ENCODE measurements around the gene MAPK8IP1.

MAPK8IP1 gene

DNA sequence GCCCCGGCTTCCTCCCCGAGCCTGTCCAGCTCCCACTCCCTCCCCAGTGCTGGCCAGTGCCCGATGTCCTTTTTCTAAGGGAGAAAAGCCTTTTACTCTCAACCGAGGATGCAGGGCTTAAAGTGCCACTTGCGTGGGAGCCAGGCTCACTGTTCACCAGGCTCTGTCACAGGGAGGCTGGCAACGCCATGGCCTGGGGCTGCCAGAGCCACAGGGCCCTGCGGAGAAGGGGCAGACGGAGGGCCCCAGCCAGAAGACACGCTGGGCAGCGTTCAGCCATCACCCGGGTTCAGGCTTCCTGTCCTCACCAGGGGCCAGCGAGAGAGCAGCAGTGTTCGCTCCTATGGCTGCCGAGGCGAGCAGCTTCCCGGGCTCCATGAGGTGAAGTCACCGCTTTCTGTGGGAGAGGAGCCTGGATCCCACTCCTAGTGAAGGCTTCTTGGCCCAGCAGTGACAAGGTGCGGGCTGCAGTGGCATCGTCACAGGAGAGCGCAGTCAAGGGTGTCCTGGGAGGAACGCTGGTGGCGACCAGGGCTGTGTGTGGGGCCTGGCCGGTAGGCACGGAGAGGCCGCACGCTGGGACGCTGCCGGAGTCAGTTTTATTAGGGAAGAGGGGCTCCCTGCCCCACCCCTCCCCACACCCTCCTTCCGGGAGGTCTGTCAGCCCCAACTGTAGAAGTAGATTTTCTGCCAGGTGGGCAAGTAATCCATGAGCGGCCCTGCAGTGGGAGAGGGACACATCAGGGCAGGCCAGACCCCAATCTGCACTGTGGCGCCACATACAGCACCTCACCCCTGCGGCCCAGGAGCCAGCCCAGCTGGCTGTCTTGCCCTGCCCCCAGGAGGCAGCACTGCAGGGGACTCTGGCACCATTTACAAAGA, 24.4 kb downstream of the MAPK8IP1 start:
- DNase-seq (ENCODE audit: low read depth): no peak

DNA sequence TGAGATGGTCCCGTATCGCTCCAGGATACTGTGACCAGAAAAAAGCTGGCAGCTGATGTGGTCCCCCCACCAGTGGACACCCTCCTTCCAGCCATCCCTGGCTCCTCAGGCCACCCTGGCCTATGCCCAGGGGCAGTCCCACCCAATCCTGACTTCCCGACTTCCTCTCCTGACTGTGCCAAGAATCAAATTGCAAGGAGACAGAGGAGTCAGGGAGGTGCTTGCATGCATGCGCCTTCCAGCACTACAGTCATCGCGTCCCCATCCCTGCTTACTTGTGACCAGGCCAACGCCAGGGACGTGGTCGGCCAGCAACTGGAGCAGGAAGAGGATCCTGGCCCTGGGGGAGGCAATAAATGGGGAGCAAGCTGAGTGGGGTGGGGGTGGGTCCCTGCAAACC, 25.2 kb downstream of the MAPK8IP1 start:
- no peak for DNase-seq (ENCODE audit: low read depth)

DNA sequence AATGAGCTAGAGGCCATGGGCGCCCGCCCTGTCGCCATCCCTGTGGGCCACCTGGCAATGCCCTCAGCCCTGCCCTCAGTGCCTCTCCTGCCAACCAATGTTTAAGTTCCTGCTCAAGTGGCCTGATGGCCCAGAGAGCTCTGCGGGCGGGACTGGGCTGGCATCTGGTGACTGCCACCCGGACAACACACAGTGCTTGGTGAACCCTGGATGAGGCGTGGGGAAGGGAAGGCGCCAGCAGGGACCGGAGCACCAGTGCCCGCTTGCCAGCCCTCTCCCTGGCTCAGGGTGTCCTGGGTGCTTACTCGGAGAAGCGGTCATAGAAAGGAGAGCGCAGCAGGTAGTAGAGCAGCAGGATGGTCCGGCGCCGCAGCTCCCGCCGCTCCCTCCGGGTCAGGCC, 28.1 kb downstream of the MAPK8IP1 start:
- no peak for DNase-seq (ENCODE audit: low read depth)

DNA sequence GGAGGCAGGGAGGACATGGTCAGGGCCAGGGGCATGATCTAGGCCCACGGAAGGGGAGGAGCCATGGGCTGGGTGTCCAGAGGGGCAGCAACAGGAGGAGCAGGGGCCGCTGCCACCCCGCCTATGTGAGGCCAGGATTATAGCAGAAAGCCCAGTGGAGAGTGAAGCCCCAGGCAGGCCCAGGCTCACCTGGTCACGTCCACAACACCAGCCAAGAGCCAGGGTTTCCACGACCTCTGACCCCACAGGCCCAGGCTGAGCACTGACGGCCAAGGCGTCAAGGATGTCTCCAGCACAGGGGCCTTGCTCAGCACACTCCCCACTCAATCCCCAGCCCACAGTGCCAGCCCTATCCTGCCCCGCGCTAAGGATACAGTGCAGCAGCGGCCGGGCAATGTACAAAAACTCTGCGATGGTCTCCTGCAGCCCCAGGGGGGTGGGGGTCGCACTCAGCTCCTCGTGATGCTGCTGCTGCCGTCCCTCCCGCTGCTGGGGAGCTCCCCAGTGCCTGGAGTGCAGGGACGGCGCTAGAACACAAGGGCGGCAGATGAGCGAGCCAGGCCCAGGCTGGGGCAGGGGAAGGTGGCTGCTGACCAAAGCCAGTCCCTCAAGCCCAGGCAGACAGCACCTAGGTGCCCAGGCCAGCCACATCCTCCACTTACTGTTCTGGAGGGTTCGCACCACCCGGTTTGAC, 28.6 kb downstream of the MAPK8IP1 start:
- no peak for DNase-seq (ENCODE audit: low read depth)

DNA sequence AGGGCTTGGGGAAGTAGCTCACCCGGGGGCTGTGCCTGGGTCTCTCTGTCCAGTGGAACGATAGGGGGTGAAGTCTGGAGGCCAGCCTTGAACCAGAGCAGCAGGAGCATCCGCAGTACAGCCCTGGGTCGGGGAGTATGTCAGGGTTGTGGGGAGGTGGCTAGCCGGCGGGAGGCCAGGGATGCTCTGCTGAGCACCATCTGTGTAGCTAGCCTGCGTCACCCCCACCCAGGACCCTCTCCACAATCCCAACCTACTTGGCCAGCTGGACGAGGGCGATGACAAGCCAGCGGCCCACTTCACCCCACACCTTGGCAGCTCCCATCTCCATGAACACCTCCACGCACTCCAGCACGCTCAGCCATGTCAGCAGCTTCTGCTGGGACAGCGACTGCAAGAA, 30.0 kb downstream of the MAPK8IP1 start:
- no peak for DNase-seq (ENCODE audit: low read depth)

DNA sequence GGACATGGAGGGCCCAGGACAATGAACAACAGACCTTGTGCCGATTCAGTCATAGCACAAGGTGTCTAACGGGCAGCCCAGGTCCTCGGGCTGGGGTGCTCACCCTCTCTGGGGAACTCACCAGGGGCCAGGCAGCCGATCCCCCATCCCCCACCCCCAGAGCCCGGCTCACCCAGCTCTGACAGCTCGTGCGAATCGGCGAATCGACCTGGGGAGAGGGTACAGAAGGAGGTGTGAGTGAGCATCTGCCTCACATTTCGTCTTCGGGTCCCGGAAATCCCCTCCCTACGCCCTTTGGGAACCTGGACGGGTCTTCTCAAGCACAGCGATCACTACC, 31.8 kb downstream of the MAPK8IP1 start:
- no peak for DNase-seq (ENCODE audit: low read depth)

DNA sequence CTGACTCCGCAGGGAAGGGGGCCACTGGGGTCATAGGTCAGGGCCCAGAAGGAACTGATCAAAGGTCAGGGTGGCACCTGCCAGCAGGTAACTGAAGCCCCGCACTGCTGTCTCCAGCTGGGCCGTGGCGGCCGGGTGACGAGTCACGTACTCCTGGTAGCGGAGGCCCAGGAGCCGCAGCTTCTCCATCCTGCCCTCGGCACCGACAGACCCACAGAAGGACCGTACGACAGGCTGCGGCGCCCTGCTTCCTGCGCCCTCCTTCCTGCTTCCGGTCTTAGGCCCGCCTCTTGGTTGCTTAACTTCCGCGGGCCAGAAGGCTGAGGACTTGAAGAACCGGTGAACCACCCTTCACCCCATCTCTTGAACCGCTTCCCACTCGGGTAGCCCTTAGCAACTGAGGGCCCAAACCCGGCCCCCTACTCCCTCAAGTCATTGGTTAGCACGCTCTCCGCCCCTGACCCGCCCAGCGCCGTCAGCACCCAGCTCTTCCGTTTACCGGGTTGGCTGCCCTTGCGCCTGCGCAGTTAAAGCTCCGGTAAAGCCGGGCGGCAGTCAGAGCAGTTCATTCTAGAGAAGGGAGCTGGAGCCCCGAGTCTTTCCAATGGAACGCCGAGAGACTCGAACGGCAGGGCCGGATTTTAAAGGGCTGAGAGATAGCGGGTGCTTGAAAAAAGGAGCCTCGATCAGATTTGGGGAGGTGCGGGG, 32.3 kb downstream of the MAPK8IP1 start, which contains the start of gene PEX16:
PEX16 (minus strand) TSS at position 255 of the 708 bp plus-strand sequence; CDS start at position 189, 66 bp downstream.
- DNase-seq (ENCODE audit: low read depth): peak; percentile 87

DNA sequence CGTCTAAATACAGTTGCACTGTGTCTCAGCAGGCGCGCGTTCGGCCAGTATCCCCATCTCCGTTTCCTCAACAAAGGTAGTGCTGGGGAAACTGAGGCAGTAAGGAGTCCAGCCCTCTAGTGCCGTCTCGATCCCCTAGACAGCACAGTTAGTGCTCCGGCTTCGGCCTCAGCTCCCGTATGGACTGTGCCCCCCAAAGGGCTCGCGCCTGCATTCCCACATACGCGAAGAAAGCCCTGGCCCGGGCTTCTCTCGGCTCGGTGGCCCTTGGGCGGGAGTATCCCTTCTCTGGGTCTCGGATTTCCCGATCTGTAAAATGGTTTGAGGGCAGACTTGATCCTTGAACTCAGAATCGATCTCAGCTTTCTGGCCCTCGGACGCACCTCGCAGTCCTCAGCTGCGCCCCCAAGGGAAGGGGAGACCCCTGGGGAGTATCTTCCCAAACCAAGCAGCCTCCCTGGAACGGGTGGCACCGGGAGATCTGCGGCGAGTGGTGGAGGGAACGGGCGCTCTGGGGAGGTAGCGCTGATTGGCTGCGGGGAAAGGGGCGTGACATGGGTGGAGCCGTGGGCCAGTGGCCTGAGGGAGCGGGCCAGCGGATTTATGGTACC, 33.0 kb downstream of the MAPK8IP1 start:
- peak; percentile 41 for DNase-seq (ENCODE audit: low read depth)

DNA sequence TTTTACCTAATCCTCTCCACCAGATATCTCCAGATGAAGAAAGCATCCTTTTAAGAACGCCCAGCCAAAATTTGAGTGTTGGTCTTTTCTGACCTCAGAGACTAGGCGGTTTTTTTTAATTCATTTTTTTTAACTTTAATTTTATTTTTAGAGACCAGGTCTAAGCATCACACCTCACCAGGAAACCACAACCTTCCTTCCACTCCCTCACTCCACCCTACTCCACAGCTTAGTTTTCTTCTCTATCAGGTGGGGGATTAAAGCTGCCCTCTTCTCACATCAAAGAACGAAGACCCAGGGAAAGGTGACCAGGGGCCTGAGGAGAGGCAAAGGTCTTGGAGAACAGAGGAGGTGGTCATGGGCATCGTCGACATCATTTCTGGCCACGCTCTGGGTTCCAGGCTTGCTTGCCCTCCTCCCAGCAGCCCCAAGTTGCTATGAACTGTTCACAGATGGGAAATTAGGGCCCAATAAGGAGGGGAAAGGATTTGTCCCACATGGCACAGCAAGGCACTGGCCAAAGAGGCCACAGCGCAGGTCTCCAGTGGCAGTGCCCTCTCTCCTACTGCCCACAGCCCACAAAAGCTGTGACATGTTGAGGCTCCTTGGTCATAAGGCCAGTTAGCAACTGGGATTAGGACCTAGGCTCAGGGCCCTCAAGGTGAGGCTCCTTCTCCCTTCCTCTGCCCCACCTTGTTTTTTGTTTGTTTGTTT, 33.7 kb downstream of the MAPK8IP1 start:
- no peak for DNase-seq (ENCODE audit: low read depth)

DNA sequence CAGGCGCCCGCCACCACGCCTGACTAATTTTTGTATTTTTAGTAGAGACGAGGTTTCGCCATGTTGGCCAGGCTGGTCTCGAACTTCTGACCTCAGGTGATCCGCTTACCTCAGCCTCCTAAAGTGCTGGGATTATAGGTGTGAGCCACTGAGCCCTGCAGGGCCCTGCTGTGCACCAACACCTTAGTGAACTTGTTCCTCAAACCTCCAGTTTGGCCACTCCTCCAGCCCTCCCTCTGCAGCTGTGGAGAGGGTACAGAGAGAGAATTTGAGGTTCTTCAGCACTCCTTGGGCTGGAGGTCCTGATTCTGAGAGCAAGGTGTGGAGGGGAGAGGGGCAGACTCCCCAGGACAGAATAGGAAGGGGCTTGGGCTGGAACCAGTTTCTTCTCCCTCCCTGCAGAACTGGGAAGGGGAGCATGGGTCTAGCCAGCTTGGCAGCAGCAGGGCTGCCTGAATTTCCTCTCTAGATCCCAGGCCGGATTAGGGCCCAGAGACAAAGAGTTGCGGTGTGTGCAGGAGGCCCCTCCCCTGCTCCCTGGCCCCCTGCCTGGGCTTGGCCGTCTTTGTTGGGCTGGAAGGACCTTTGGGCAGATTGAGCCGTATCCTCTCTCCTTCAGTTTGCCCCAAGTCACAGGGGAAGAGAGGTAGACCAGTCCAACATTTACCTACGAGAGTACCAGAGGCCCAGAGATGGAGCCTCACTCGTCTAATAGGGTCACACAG, 34.5 kb downstream of the MAPK8IP1 start:
- no peak for DNase-seq (ENCODE audit: low read depth)

DNA sequence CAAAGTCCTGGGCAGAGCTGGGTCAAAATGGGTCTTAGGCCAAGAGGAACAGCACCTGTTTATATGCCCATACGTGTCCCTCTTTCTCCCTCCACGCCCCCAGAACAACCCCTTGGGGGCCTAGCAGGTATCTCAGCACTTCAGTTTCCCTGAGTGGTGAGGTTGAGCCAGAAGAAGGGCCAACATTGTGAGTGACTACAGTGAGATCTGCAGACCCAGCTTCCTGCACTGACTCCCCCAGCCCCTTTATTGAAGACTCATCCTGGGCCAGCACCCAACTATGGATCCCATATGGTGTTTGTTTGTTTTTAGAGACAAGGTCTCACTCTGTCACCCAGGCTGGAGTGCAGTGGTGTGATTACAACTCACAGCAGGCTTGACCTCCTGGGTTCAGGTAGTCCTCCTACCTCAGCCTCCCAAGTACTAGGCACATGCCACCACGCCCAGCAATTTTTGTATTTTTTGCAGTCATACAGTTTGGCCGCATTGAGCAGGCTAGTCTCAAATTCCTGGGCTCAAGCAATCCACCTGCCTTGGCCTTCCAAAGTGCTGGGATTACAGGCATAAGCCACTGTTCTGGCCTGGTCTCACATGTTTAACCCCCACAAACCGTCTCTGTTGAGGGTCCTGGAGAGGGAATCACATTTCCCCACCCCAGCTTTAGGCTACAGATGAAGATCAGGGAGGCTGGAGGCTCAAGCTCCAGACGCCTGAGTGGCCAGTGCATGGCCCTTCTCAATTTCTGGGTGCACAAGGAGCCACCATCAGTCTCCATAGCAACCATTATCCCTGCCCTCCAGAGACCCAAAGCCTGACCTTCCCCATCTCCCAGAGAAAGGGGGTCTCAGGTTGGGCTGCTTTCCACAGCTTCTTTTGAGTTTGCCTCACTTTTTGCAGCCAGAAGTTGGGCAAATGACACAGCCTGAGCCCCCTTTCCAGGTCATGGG, 35.4 kb downstream of the MAPK8IP1 start:
- no peak for DNase-seq (ENCODE audit: low read depth)

DNA sequence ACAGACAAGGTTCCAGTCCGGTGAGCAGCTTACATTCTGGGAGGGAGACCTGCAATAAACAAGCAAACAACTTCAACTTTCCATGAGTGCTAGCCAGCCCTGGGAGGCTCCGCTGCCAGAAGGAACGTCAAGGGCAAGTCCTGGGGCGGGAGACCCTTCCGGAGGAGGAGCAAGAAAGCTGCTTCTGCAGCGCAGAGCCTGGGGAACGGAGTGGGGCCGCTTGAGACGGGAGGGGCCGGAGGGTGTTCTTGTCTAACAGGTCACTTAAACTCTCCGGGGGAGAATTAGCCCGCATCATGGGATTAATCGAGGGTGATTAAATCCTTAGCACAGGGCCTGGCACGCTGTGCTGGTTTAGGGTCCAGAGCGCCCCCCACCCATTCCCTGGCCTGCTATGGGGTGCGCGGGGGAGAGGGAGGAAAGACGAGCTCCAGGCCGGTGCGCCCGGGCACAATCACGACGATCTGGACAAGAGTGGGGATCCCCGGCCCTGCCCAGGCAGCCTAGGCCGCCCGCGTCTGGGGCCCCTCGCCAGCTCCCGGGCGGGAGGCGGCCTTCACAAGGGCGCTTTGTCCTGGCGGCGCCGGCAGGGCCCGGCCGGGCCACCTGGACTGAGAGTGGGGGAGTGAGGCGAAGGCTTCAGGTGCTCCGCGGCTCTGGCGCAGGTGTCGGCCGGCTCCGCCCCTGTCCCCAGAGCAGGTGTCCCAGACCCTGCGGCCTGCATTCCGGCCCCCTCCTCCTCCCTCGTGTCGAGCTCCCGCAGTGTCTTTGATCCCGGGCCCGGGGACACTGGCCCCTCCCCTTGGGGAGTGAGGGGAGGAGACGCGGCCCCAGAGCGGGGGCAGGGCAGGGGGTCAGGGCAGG, 36.3 kb downstream of the MAPK8IP1 start:
- no peak for DNase-seq (ENCODE audit: low read depth)

DNA sequence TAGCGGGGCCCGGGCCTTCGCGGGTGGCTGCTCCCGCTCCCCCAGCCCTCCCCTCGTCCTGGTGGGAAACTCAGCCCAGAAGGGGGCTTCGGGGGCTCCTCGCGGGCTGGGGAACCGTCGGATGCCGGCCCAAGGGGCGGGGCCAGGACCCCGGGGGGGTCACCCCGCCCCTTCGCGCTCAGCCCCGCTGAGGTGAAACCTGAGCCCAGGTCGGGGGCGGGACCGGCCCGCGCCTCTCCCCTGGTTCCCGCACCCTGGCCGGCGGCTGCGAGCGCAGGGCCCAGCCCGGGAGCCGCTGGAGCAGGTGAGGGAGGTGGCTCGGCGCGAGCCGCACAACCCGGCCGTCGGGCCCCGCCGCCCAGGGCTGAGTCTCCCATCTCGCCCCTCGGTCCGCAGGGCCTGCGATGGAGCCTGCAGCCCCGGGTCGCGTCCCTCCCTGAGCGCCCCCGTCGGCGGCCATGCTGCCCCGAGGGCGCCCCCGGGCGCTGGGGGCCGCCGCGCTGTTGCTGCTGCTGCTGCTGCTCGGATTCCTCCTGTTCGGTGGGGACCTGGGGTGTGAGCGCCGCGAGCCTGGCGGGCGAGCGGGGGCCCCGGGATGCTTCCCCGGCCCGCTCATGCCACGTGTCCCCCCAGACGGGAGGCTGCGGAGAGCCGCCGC, 37.1 kb downstream of the MAPK8IP1 start, which contains the start of gene LARGE2:
LARGE2 (plus strand) TSS at position 232 of the 658 bp plus-strand sequence; CDS start at position 459, 227 bp downstream.
- DNase-seq (ENCODE audit: low read depth): no peak

DNA sequence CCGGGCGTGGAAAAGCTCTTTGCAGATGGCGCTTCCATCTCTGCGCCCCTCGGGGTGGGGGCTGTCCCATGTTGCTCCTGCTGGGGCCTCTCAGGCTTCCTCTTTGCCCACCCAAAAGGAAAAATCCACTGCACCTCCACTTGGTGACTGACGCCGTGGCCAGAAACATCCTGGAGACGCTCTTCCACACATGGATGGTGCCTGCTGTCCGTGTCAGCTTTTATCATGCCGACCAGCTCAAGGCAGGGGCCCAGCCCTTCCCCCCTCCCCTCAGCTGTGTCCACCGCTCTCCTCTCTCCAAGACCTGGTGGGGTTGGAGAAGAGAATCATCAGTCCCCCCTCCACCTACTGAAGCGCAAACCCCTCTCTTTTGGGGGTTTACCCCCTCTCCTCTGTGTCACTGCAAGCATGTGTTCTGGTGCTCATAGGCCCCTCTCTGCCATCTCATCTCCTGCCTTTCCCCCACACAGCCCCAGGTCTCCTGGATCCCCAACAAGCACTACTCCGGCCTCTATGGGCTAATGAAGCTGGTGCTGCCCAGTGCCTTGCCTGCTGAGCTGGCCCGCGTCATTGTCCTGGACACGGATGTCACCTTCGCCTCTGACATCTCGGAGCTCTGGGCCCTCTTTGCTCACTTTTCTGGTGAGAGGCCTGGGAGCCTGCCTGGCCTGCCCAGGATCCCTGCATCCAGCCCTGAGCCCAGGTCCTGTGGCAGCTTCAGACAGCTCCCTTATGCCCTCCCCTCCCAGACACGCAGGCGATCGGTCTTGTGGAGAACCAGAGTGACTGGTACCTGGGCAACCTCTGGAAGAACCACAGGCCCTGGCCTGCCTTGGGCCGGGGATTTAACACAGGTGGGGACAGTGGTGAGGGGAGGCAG, 38.8 kb downstream of the MAPK8IP1 start:
- no peak for DNase-seq (ENCODE audit: low read depth)

DNA sequence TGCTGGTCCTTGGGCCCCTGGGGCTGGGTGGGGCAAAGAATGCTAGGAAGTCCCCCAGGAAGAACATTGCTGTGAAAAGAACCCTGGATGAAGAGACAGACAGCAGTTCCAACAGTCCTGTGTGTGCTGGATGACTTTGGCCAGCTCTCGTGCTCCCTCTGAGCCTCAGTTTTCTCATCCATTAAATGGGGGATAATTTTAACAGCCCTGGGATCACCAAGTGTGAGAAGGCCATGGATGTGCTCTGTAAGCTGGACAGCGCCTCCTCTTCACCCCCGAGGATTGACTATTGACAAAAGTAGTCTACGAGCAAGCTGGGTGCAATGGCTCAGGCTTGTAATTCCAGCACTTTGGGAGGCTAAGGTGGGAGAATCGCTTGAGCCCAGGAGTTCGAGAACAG, 39.5 kb downstream of the MAPK8IP1 start:
- DNase-seq (ENCODE audit: low read depth): no peak

DNA sequence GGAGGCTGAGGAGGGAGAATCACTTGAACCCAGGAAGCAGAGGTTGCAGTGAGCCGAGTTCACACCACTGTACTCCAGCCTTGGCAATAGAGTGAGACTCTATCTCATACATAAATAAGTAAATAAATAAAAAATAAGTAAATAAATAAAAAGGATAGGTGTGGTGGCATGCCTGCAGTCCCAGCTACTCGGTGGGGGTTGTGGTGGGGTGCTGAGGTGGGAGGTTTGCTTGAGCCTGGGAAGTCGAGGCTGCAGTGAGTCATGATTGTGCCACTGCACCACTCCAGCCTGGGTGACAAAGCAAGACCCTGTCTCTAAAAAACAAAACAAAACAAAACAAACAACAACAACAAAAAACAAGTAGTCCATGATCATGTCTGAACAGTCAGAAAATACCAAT, 40.1 kb downstream of the MAPK8IP1 start:
- no peak for DNase-seq (ENCODE audit: low read depth)

DNA sequence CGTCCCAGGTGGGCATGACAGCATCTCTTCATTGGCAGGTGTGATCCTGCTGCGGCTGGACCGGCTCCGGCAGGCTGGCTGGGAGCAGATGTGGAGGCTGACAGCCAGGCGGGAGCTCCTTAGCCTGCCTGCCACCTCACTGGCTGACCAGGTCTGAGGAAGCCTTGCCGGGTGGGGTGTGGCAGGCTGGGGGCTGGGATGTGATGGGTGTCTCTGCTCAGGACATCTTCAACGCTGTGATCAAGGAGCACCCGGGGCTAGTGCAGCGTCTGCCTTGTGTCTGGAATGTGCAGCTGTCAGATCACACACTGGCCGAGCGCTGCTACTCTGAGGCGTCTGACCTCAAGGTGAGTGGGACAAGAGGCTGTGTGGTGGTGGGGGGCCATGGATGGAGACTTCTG, 40.5 kb downstream of the MAPK8IP1 start:
- no peak for DNase-seq (ENCODE audit: low read depth)
